HG03097 (cell line): ENCODE results near the gene GLA.

Experiments
- ATAC-seq: cut with Tn5 transposase; IDR thresholded peaks from one replicate; pipeline ENCODE4 v1.9.1; 2021; ENCODE audit not compliant: unreplicated experiment, low FRiP score

The GLA gene

GRCh38 chrX:101359966-101360365, 47.8 kb downstream of the GLA start:
- ATAC-seq, result no peak

- ATAC-seq, result no peak
Observed at GRCh38 chrX:101357166-101357795, 50.4 kb downstream of the GLA start.

DNA sequence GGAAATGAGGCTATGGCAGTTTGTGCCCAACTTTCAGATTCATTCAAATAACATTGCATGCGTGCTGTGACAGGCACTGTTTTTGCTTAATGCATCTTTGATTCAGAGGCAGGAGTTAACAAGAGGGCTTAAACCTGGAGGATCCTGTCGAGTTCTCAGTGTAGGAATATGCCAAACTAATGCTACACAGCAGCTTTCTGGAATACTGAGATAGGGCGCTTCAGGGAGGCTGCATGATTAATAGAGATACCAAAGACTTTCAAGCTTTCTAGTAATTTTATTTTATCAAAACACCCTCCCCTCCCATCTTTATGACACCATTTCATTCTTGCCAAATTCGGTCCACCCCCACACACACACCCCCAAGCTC, 58.5 kb downstream of the GLA start:
- ATAC-seq, result no peak

GRCh38 chrX:101348452-101349192, 59.1 kb downstream of the GLA start, which contains the start of gene TIMM8A:
Gene TIMM8A (minus strand): TSS chrX:101348742. CDS start chrX:101348664, 78 bp downstream.
- peak; percentile 96 for ATAC-seq

DNA sequence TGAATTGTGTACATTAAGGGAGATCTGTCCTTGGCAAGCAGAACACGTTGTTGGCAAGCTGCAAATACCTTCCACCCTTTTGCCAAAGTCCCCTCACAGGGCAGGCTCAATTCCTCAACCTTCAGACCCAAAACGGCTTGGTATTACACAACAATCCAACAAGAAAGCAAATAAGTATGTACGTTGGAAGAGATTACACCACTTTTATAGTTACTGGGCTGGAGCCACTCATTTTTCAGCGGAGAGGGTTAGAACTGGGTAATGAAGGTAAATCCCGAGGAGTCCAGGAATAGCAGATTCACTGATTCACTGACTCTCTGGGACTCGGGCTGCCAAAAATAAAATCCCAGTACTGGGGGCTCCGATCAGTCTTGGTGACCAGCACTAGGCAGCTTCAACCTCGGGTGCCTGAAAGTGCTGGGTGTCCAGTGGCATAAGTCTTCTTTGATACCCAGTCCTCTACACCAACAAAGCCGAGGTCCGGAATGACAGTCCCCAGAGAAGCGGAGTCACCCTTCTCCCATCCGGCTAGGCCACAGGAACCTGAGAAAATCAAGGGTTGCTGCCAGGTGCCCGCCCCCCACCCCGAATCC, 59.8 kb downstream of the GLA start:
- ATAC-seq, result peak; percentile 4
